ENCODE results near the gene ALG1.
A peak's percentile ranks its signal among the peaks of the same experiment; 100 is the strongest.
"Not testable (repeated sequence)": the region's sequence is repeated elsewhere in the genome, so short reads cannot be mapped to it uniquely, and the experiment has no call there.

The ALG1 gene

GRCh38 chr16:5075637-5076036 lies 4.0 kb downstream of the ALG1 start:
- no peak for DNase-seq

DNA sequence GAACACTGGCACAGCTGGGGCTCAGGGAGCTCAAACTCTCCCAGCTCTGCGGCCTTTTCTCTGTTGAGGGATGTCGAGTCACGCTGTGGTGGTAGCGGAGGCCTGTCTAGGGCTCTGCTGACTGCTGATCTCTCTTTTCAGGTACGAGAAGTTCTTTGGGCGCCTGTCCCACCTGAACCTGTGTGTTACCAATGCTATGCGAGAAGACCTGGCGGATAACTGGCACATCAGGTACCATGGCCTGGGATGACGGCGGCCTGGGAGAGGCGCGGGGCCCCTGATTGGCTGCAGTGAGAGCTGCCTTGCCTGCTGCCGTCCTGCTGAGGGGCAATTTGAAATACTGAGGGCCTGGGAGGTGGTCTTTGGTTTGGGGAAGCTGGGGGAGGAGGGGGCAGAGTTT lies 5.7 kb downstream of the ALG1 start:
- DNase-seq = no peak

- no peak for DNase-seq
Observed at GRCh38 chr16:5078626-5079025, 7.0 kb downstream of the ALG1 start.

DNA sequence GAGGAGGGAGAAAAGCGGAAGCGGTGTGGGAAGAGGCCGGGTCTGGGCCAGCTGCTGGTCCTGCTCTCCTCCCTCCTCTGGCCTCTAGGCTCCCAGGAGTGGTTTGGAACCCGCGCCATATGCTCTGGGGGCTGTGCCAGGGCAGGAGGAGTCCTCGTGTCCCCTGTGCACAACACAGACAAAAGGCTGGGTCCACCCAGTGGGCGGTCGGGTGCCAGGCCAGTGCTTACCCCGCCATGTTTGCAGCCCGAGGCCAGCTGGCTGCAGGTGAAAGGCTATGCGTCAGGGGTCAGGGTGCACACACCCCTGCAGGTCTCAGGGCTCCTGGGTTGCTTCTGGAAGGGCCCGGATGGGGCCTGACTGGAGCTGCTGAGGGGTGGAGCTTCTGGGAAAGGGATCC lies 8.8 kb downstream of the ALG1 start:
- not testable (repeated sequence) for DNase-seq

DNA sequence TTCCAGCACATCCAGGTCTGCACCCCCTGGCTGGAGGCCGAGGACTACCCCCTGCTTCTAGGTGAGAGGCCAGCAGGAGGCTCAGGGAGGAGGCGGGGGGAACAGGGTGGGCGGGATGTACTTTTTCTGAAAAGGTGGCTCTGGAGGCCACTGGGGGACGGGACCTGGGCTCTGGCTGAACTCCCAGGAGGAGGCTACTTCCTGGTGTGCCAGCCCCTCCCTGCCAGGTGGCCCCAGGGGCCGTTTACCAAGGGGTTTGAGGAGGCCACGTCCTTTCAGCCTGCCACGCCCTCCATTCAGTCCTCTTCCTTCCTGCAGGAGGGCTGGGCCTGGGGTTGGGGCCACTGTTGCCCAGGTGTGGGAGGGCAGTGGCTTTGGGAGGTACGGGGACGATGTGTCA lies 9.4 kb downstream of the ALG1 start:
- DNase-seq = not testable (repeated sequence)

GRCh38 chr16:5083646-5084045 lies 12.0 kb downstream of the ALG1 start:
- not testable (repeated sequence) for DNase-seq

DNA sequence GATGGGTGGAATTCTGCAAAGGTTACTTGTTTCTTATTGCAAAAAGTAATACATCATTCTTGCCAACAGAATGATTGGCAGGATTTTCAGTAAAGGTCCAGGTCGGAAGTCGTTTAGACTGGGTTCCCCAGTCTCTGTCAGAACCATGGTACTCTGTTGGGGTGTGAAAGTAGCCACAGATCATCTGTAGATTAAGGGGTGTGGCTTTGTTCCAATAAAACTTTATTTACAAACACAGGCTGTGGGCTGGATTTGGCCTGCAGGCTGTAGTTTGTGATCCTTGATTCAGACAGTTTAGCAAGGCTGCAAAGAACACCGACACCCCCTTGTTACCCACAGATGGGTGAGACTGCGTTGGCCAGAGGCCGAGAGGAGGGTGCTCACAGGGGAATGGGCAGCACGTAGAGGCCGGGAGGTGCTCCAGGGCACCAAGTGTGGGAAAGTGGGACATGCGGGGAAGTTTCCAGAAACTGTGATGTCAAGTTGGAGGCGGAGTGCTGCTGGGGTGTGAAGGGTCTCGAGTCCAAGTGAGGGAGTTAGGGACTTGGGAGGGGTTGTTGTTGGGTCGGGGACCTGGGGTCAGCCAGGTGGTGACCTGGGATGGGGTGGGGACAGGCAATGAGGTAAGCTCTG lies 12.6 kb downstream of the ALG1 start:
- DNase-seq = not testable (repeated sequence)

GRCh38 chr16:5084802-5085201 lies 13.2 kb downstream of the ALG1 start:
- peak; percentile 31 for DNase-seq

GRCh38 chr16:5085716-5086115 lies 14.1 kb downstream of the ALG1 start:
- not testable (repeated sequence) for DNase-seq

GRCh38 chr16:5088086-5088790 lies 16.6 kb downstream of the ALG1 start:
- DNase-seq = not testable (repeated sequence)

DNA sequence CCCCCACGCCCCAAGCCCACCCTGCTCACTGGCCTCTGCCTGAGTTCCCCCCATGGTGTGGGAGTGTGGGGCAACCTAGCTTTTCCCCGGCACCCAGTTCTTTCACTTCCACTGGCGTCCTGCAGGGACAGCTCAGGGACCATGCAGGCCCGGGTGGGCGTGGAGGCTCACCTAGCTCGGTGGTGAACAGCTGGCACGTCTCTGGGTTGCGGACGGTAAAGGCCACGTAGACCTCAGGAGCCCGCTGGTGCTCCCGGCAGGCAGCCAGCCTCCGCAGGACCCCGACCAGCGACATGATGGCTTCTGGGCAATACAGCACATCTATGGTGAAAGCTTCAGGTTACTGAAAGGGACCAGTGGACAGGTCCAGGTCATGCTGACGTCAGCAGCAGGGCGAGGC lies 17.3 kb downstream of the ALG1 start:
- not testable (repeated sequence) for DNase-seq

DNA sequence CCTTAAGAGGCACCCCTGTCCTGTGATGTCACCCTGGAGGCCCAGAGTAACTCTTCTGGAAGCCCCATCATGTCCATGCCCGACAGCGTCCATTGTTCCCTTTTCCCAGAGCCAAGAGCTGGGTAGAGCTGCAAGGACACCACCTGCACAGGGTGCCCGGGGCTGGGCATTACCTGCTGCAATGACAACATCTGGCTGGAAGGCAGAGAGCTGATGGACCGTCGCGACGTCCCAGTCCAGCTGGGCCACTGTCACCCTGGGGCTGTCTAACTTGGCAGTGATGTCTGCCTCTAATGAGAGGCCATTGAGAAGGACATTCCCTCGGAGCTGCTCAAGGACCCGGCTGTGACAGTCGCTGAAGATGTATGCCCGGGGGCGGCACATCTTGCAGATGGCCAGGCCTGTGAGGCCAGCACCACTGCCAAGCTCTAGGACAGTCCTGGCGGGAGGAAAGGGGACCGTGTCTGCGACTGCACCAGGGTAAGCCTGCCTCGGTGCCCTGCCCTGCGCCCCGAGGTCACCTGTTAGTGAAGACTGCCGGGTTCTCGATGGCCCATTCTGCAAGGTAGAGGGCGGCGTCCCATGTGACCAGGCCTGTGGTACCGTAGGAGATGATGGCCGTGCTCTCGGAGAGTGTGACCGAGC lies 18.4 kb downstream of the ALG1 start:
- not testable (repeated sequence) for DNase-seq

GRCh38 chr16:5090592-5090991 lies 18.9 kb downstream of the ALG1 start:
- not testable (repeated sequence) for DNase-seq

DNA sequence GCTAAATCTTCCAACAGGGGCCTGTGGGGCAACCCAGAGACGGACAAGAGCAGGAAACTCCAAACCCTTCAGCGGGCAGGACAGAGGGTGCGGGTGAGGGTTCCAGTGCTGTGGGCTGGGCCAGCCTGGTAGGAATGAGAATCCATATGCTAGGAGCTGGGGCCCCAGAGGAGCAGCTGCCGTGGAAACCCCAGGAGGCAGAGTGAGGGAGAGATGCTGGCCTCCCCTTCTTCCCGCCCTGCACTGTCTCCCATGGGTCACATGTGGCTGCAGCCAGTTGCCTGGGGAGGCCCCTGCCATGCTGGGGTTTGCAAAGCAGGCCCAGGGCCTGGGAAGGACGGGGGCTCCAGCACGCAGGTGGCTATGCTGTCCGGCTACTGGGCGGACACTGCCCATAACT lies 21.4 kb downstream of the ALG1 start:
- DNase-seq = not testable (repeated sequence)

DNA sequence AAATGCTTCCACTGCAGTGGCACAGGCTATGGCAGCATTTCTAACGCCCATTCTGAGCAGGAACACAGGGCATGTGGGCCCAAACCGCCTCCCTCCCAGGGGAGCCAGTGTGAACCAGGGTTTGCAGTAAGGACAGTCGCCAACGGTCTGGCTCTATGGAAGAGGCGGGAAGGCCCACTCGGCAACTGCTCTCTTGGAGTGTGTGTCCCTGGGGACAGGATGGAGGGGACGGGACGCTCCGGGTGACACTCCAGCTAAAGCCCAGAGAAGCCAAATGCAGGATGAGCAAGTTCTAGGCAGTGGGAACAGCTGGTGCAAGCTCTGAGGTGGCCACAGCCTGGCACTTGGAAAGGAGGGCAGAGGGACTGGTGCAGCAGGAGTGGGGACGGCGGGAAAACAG lies 22.1 kb downstream of the ALG1 start:
- not testable (repeated sequence) for DNase-seq

- not testable (repeated sequence) for DNase-seq
Observed at GRCh38 chr16:5095145-5095830, 23.6 kb downstream of the ALG1 start.

GRCh38 chr16:5096437-5097060 lies 24.9 kb downstream of the ALG1 start:
- DNase-seq = peak; percentile 21

GRCh38 chr16:5097061-5097469 lies 25.4 kb downstream of the ALG1 start:
- not testable (repeated sequence) for DNase-seq

- peak; percentile 100 for DNase-seq
Observed at GRCh38 chr16:5097470-5098220, 26.0 kb downstream of the ALG1 start, which contains the start of gene EEF2KMT. EEF2KMT (minus strand) TSS chr16:5097795; CDS start chr16:5097739, 56 bp downstream.

DNA sequence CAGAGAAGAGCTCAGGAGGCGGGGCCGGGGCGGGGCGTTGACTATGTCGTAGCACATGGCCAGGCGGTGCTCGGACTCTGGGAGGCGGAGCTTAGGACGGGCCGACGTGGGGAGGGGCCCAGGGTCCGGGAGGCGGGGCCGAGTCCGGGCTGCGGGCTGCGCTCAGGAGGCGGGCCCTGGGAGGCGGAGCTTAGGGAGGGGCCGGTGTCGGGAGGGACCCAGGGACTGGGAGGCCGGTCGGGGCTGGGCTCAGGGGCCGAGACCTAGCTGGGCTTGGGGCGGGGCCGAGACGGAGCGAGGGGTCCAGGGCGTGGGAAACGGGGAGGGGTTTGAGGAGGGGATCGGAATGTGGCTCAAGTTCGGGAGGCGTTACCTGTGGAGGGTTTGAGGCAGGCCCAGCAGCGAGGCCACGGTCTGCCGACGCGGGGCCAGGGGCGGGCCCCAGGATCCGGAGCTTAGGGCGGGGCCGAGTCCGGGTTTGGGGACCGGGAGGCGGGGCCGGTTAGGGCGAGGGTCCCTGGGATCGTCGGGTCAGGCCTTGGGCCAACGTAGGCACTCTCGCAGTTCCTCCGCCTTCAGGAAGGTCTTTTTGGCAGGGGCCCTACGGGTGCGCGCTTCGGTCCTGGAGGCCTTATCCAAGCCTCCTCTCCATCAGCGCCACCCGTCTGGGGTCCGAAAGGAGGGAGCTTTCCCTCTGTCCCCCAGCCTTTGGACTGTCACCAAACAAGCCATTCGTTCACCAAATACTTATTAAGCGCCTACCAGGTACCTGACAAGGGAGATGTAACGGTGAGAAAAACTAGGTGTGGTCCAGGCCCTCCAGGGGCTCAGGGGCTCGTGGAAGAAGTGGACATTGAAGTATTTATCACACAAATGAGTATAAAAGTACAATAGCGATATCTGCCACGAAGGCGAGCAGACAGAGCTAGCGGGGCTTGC lies 26.8 kb downstream of the ALG1 start:
- peak; percentile 63 for DNase-seq

- DNase-seq = not testable (repeated sequence)
Observed at GRCh38 chr16:5099174-5099573, 27.5 kb downstream of the ALG1 start.
